Thyroid gland (tissue), 4 donors: Measurements from ENCODE around the gene KIF2C.

Source experiments
- POLR2A ChIP-seq, 2 donors: fragments of 450-650 bp; IDR thresholded peaks; one replicate each; pipeline ENCODE4 v1.6.1; 2017; ENCODE audit warnings: antibody characterized with exemption in 2 of 2, mild to moderate bottlenecking in 2 of 2, moderate library complexity in 1 of 2
- TF ChIP-seq, protein P1 (sequence below), 6 experiments: fragments of 200-600 bp in 3 of 6; fragments of 450-650 bp in 3 of 6; sonication (generic) in 3 of 6; IDR thresholded peaks; one replicate each; pipeline ENCODE4 v1.5.1; 2016 to 2019; ENCODE audit warnings: antibody characterized with exemption in 6 of 6, mild to moderate bottlenecking in 2 of 6, inconsistent platforms in 1 of 6, moderate library complexity in 1 of 6

- TF ChIP-seq, protein P1, sequence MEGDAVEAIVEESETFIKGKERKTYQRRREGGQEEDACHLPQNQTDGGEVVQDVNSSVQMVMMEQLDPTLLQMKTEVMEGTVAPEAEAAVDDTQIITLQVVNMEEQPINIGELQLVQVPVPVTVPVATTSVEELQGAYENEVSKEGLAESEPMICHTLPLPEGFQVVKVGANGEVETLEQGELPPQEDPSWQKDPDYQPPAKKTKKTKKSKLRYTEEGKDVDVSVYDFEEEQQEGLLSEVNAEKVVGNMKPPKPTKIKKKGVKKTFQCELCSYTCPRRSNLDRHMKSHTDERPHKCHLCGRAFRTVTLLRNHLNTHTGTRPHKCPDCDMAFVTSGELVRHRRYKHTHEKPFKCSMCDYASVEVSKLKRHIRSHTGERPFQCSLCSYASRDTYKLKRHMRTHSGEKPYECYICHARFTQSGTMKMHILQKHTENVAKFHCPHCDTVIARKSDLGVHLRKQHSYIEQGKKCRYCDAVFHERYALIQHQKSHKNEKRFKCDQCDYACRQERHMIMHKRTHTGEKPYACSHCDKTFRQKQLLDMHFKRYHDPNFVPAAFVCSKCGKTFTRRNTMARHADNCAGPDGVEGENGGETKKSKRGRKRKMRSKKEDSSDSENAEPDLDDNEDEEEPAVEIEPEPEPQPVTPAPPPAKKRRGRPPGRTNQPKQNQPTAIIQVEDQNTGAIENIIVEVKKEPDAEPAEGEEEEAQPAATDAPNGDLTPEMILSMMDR (IDR thresholded peaks at IDR 0.05): no peak
- no peak for TF ChIP-seq POLR2A (IDR thresholded peaks at IDR 0.05)
Observed at GRCh38 chr1:44776730-44777068, 37.1 kb downstream of the KIF2C start.
